Transverse colon (tissue), 4 donors: ENCODE data around the gene CDK1. TPM values are rescaled to one million over a fixed set of nuclear protein-coding genes. Genes with fewer than 3 reads are reported as not detected.

Experiments
- DNase-seq: peaks from one replicate; pipeline ENCODE4 v3.0.0-alpha.2; 2019
- H3K27ac ChIP-seq, 4 donors: fragments of 200-600 bp; sonication (generic); 2 replicates each; pipeline ENCODE4 v1.5.1; 2016 to 2018; ENCODE audit warnings: inconsistent platforms in 4 of 4
- H3K27me3 ChIP-seq: fragments of 200-600 bp; sonication (generic); 2 replicates; pipeline ENCODE4 v1.5.1; 2017; ENCODE audit warnings: inconsistent platforms
- H3K36me3 ChIP-seq, 4 donors: fragments of 200-600 bp; sonication (generic); 2 replicates each; pipeline ENCODE4 v1.5.1; 2017 to 2019; ENCODE audit warnings: inconsistent platforms in 4 of 4
- H3K4me1 ChIP-seq, 4 donors: fragments of 200-600 bp; sonication (generic); 2 replicates each; pipeline ENCODE4 v1.5.1; 2017 to 2020; ENCODE audit warnings: inconsistent platforms in 4 of 4
- H3K4me3 ChIP-seq, 4 donors: fragments of 200-600 bp; sonication (generic); 1 replicate in 1 of 4; 2 replicates in 3 of 4; pipeline versions ENCODE4 v1.5.1 to v1.6.1; 2017 to 2019; ENCODE audit warnings: inconsistent platforms in 4 of 4
- H3K9me3 ChIP-seq, 2 donors: fragments of 200-600 bp; sonication (generic); 2 replicates each; pipeline ENCODE4 v1.5.1; 2017 to 2019; ENCODE audit warnings: inconsistent platforms in 2 of 2
- EP300 ChIP-seq: sonication (generic); formaldehyde crosslinking; IDR thresholded peaks from one replicate; pipeline ENCODE4 v1.6.1; 2017; ENCODE audit warnings: antibody characterized with exemption, low read depth
- POLR2A ChIP-seq: fragments of 450-650 bp; IDR thresholded peaks from one replicate; pipeline ENCODE4 v1.6.1; 2016; ENCODE audit warnings: antibody characterized with exemption, mild to moderate bottlenecking, moderate library complexity
- POLR2AphosphoS5 ChIP-seq, 3 donors: sonication (generic); formaldehyde crosslinking; IDR thresholded peaks; one replicate each; pipeline ENCODE4 v1.6.1; 2016; ENCODE audit warnings: antibody characterized with exemption in 3 of 3
- WGBS, 2 donors: methylation state at CpG; one replicate each; pipeline ENCODE4 v1.1.5; 2018; ENCODE audit warnings: low coverage in 1 of 2; 5-methylcytosine and 5-hydroxymethylcytosine counted together
- in situ Hi-C, 4 donors: fragments of 200-750 bp; cut with MboI; loops; one replicate each; pipeline versions ENCODE4 v1.15.0 to v1.15.1; 2017; ENCODE audit warnings: low sequenced_read_pairs in 3 of 4, low pct_ligation_motif_present in 1 of 4, low pct_unique_long_range_greater_than_20kb in 1 of 4
- intact Hi-C: fragments of 100-400 bp; cut with DNase I; formaldehyde crosslinking; loops from one replicate; pipeline ENCODE4 v1.15.1; 2023; ENCODE audit warnings: low total_unique reads
- total RNA-seq, 4 donors: library from RNA; depleted of rRNA; stranded (reverse); fragments of >200 nt; gene quantifications; one replicate each; pipeline ENCODE4 v1.1.0, GENCODE V29; 2016
- TF ChIP-seq, protein P1 (sequence below), 5 experiments: fragments of 200-600 bp in 3 of 5; fragments of 450-650 bp in 2 of 5; sonication (generic) in 3 of 5; IDR thresholded peaks; 1 replicate in 2 of 5; 2 replicates in 3 of 5; pipeline ENCODE4 v1.5.1; 2016 to 2017; ENCODE audit warnings: antibody characterized with exemption in 5 of 5, inconsistent platforms in 3 of 5, mild to moderate bottlenecking in 2 of 5, moderate library complexity in 1 of 5

The CDK1 gene
- total RNA-seq, 4 donors from 2014 or later: 0.80 to 3.3 (median 2.9) TPM; not detected in 1

DNA sequence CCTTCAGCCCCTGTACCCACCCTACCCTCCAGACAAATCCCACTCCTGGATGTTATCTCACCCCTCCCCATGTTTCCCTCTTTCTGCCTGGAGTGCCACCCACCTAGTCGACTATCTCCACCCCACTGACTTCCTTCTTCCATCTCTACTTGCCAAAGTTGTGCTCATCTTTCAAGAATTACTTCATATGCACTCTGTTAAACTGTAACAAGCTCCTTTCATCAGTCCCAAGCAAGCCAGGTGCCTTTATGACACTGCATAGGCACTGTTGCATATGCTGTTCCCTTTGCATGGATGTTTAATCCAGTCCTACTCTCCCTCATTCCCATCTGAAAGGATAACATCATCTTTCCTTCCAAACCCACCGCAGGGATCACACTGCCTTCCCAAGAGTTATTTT, 8.9 kb upstream of the CDK1 start:
- H3K36me3 ChIP-seq: no peaks in the 10 kb centered on the region
- H3K27ac ChIP-seq: no peak overlapping the region
- H3K4me1 ChIP-seq: no peaks in the 10 kb centered on the region
- intact Hi-C loops (no loop called here), in situ Hi-C loops (loop anchor here in 3 of 4 donors (25.0 kb wide), 3 partner anchors 107 to 332 kb away; no protein-coding TSS in a partner anchor)
- no peaks in the 10 kb centered on the region for H3K9me3 ChIP-seq
- H3K27me3 ChIP-seq: no peaks in the 10 kb centered on the region
- WGBS, 2 donors: 49 to 58% methylated on average over 2 of the region's 2 CpGs
- no peak overlapping the region for H3K4me3 ChIP-seq
- no peak for DNase-seq
- no peak for TF ChIP-seq POLR2AphosphoS5 (IDR thresholded peaks at IDR 0.05)
- no peak for TF ChIP-seq EP300
- TF ChIP-seq, protein P1, sequence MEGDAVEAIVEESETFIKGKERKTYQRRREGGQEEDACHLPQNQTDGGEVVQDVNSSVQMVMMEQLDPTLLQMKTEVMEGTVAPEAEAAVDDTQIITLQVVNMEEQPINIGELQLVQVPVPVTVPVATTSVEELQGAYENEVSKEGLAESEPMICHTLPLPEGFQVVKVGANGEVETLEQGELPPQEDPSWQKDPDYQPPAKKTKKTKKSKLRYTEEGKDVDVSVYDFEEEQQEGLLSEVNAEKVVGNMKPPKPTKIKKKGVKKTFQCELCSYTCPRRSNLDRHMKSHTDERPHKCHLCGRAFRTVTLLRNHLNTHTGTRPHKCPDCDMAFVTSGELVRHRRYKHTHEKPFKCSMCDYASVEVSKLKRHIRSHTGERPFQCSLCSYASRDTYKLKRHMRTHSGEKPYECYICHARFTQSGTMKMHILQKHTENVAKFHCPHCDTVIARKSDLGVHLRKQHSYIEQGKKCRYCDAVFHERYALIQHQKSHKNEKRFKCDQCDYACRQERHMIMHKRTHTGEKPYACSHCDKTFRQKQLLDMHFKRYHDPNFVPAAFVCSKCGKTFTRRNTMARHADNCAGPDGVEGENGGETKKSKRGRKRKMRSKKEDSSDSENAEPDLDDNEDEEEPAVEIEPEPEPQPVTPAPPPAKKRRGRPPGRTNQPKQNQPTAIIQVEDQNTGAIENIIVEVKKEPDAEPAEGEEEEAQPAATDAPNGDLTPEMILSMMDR (IDR thresholded peaks at IDR 0.05): no peak
- TF ChIP-seq POLR2A: no peak

DNA sequence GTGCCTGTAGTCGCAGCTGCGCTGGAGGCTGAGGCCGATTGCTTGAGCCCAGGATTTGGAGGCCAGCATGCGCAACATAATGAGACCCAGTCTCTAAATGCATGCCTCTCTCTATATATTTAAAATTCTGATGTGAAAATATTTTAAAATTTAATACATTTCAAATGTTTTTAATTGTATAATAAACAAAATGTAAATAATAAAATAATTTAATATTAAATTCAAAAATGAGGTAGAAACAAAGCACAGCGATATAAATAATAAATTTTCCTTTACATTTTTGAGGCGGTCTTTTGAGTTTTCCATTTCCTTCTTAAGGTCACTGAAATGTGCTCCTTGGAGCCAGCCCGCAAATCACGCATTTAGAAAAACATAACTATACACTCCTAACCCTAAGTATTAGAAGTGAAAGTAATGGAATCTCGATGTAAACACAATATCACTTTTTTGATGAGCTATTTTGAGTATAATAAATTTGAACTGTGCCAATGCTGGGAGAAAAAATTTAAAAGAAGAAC, 523 bp upstream of the CDK1 start:
- Histone ChIP-seq H3K9me3 (no peaks in the 10 kb centered on the region), H3K27me3 (no peaks in the 10 kb centered on the region), H3K4me3 (peak overlapping the region; percentile 24 to 79 (median 61)), H3K4me1 (peaks cover 0 to 32% (median 11%) of the 10 kb centered on the region in 4 donors), H3K36me3 (no peaks in the 10 kb centered on the region), H3K27ac (peak overlapping the region in 3 of 4 donors; percentile 58 to 75 (median 70))
- no peak for DNase-seq
- TF ChIP-seq EP300 (no peak), POLR2A (no peak), POLR2AphosphoS5 (IDR thresholded peaks at IDR 0.05) (no peak)
- TF ChIP-seq, protein P1 (IDR thresholded peaks at IDR 0.05): no peak
- in situ Hi-C loops (no loop called here), intact Hi-C loops (no loop called here)
- 41 to 42% methylated on average over 9 of the region's 9 CpGs for WGBS, 2 donors

DNA sequence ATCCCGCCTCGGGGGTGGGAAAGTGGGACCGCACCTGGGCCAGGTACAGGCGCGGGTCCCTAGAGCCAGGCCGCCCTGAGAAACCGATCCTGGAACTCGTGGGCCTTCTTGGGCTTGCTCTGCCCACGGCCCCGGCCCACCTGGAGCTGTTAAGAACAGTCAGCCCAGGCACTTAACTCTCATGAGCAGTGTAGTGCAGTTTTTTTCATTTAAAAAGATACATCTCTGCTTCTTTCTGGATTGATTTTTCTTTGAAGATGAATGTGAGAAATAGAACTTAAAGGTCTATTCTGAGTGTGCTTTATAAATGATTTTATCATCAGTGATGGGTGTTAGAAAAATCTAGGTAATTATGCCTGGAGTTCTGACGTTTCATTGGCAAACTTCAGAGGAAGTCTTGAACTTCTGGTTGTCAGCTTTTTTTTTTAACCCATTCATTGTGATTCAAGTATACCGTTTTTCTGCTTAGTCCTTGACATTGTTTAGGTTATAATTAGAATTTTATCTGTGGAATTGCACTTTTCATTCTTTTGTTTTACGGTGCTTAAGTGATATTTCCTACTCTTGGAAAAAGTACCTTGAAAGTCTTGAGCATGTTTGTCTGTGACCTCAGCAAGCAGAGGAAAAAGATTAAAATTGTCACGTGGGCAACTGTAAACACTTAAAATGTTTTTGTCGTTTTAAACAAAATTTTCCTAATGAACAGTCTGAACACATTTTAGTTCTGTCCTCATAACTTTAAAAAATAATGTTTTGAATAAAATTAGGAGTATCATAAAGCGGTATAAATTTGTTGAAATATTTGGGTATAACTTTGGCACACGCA, 906 bp downstream of the CDK1 start:
- peak overlapping the region; percentile 40 to 75 (median 49) for H3K27ac ChIP-seq
- intact Hi-C loops (no loop called here), in situ Hi-C loops (no loop called here)
- no peaks in the 10 kb centered on the region for H3K9me3 ChIP-seq
- H3K36me3 ChIP-seq: no peaks in the 10 kb centered on the region
- no peak for DNase-seq
- H3K4me3 ChIP-seq: peak overlapping the region; percentile 49 to 79 (median 61)
- 7 to 15% methylated on average over 8 to 17 of the region's 17 CpGs for WGBS, 2 donors
- H3K4me1 ChIP-seq: peaks cover 0 to 40% (median 11%) of the 10 kb centered on the region in 4 donors
- no peaks in the 10 kb centered on the region for H3K27me3 ChIP-seq
- TF ChIP-seq POLR2AphosphoS5 (IDR thresholded peaks at IDR 0.05): no peak
- TF ChIP-seq, protein P1 (IDR thresholded peaks at IDR 0.05): no peak
- no peak for TF ChIP-seq EP300
- no peak for TF ChIP-seq POLR2A

DNA sequence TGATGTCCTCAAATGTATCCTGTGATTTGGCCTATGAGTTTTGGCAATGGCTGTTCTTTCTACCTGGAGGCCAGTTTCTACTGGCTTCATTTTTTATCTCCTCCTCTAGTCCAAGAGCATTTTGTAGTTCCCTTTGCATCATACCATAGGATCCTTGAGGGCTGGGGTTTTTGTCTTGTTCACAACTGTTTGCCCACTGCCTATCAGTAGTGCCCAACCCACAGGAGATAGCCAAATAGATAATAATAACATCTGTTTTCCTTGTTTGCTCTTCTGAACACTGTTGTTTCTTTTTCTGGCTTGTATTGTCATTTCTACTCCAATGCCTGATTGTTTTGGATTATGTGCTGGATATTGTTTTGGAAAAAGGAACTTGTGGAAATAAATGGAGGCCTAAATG, 3.4 kb downstream of the CDK1 start:
- intact Hi-C loops: no loop called here
- H3K27ac ChIP-seq: no peak overlapping the region
- in situ Hi-C loops: no loop called here
- TF ChIP-seq EP300 (no peak), POLR2A (no peak), POLR2AphosphoS5 (IDR thresholded peaks at IDR 0.05) (no peak)
- TF ChIP-seq, protein P1 (IDR thresholded peaks at IDR 0.05): no peak
- H3K4me3 ChIP-seq: no peak overlapping the region
- no peaks in the 10 kb centered on the region for H3K27me3 ChIP-seq
- no peaks in the 10 kb centered on the region for H3K9me3 ChIP-seq
- peaks cover 0 to 40% (median 11%) of the 10 kb centered on the region in 4 donors for H3K4me1 ChIP-seq
- no peaks in the 10 kb centered on the region for H3K36me3 ChIP-seq
- no peak for DNase-seq
